ENCODE data around the gene NYAP2.

DNA sequence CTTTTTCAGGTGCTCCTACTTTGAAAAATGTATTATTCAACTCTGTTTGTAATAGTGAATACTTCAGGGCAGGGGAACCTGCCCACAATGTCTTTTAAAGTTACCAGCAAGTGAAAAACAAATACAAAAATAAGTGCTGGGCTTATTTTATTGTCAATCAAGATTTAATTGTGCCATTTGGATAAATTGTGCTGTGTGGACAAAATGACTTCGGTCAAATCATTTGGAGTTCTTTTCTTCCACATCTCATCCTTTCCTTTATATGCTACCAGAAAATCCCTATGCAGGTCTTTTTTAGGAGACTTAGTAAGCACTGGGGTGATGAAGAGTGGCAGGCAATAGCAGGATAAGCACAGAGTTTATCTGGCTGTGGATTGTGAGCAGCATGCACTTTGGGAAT lies 63.9 kb downstream of the NYAP2 start:
- no peak for TF ChIP-seq ZNF274 (IDR thresholded peaks at IDR 0.05; ENCODE audit: low read depth, low read length)
- no peak for TF ChIP-seq YY1 (IDR thresholded peaks at IDR 0.05; ENCODE audit: insufficient read depth, insufficient read length)

All from NT2/D1 (cell line).